BJ (cell line): Measurements from ENCODE around the gene PCBP3. TPM values are rescaled to one million over a fixed set of nuclear protein-coding genes. Genes with fewer than 3 reads are reported as not detected.
A peak's percentile ranks its signal among the peaks of the same experiment; 100 is the strongest.

Experiments
- CTCF ChIA-PET: fragments of 350-600 bp; formaldehyde crosslinking; extraction: SDS; loops from one replicate; lab custom pipeline; 2021; ENCODE audit warnings: antibody characterized with exemption, inconsistent platforms; lab: Yijun Ruan, JAX
- POLR2A ChIA-PET: fragments of 300-600 bp; sonication (Branson Sonifier 250); formaldehyde crosslinking; extraction: SDS; loops from one replicate; lab custom pipeline; 2021; ENCODE audit warnings: antibody characterized with exemption; lab: Charles Lee
- DNase-seq: peaks from one replicate; pipeline ENCODE4 v3.0.0-alpha.2; 2011; ENCODE audit warnings: low read depth
- H3K27me3 ChIP-seq: 2 replicates; pipeline ENCODE4 v1.6.0; 2011; ENCODE audit warnings: low read length; ENCODE audit not compliant: control insufficient read depth, insufficient read depth
- H3K36me3 ChIP-seq: 2 replicates; pipeline ENCODE4 v1.5.1; 2011; ENCODE audit warnings: low read length; ENCODE audit not compliant: control insufficient read depth, insufficient read depth
- H3K4me3 ChIP-seq: 2 replicates; pipeline ENCODE4 v1.5.1; 2011; ENCODE audit warnings: low read depth, mild to moderate bottlenecking, control low read depth, low read length
- polyA plus RNA-seq: library from polyadenylated mRNA; depleted of rRNA; stranded (reverse); fragments of >200 nt; gene quantifications from 2 replicates; pipeline ENCODE4 v1.2.3, GENCODE V29; 2011
- TF ChIP-seq, protein P1 (sequence below): IDR thresholded peaks from 2 replicates; pipeline ENCODE4 v1.5.1; 2011; ENCODE audit warnings: low read depth, mild to moderate bottlenecking, control low read depth, inconsistent platforms, low read length, moderate library complexity; ENCODE audit not compliant: insufficient read depth

PCBP3 gene
- polyA plus RNA-seq, 1 experiment: 2.1 TPM

DNA sequence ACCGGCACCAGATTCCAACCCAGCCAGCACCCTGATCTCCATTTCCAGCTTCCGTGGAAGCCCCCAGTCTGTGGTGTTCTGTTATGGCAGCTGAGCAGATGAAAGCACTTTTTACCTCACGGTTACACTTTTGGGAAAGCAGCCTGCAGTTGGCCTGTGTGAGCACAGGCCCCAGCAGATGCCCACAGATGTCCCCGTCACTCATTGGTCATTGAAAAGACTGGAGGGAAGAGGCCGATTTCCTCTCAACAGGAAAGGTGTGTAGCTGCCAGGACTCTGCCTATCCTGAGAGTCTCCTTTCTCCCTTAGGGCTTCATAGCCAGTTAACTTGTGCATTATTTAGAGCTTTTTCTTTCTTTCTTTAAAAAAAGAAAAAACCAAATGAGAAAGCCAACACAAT lies 123.0 kb downstream of the PCBP3 start:
- no peaks in the 10 kb centered on the region for H3K36me3 ChIP-seq
- TF ChIP-seq, protein P1, sequence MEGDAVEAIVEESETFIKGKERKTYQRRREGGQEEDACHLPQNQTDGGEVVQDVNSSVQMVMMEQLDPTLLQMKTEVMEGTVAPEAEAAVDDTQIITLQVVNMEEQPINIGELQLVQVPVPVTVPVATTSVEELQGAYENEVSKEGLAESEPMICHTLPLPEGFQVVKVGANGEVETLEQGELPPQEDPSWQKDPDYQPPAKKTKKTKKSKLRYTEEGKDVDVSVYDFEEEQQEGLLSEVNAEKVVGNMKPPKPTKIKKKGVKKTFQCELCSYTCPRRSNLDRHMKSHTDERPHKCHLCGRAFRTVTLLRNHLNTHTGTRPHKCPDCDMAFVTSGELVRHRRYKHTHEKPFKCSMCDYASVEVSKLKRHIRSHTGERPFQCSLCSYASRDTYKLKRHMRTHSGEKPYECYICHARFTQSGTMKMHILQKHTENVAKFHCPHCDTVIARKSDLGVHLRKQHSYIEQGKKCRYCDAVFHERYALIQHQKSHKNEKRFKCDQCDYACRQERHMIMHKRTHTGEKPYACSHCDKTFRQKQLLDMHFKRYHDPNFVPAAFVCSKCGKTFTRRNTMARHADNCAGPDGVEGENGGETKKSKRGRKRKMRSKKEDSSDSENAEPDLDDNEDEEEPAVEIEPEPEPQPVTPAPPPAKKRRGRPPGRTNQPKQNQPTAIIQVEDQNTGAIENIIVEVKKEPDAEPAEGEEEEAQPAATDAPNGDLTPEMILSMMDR: no peak
- ChIA-PET CTCF (interaction anchor here (0.8 kb wide), 1 partner anchor 9 kb away, joined by 3 read pairs; no protein-coding TSS in a partner anchor), POLR2A (no interaction called here)
- no peaks in the 10 kb centered on the region for H3K27me3 ChIP-seq
- DNase-seq: no peak
- H3K4me3 ChIP-seq: no peak overlapping the region

DNA sequence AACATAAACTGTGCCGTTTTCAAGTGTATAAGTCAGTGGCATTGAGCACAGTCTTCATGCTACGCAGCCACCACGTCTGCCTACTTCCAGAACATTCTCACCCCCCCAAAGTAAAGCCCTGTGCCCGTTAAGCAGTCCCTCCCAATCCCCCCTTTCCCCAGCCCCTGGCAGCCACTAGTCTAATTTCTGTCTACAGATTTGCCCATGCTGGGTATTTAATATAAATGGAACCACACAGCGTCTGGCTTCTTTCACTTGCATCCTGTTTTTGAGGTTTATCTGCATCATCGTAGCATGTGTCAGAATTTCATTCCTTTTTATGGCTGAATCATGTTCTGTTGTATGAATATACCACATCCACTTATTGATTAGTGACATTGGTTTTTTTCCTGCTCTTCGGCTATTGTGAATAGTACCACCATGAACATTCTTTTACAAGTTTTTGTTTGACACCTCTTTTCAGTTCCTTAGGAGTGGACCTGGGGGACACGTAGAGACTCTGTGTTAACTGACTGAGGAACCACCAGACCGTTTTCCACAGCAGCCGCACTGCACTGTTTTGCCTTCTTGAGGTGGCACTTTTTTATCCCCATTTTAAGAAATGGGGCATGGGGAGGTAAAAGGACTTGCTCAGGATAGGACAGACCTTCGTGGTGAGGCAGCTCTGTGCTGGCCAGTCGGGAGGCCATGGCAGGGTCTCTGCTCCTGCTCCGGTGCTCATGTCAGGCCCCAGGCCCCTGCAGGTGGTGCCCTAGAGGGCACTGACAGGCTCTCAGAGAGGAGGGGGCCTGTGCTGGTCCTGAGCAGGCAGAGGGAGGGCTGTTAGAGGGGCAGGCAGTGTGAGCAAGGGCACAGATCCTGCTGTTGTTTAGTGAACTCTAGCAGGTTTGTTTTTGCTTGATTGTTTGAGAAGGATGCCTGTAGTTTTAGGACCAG lies 123.8 kb downstream of the PCBP3 start:
- Histone ChIP-seq H3K36me3 (no peaks in the 10 kb centered on the region), H3K4me3 (no peak overlapping the region), H3K27me3 (no peaks in the 10 kb centered on the region)
- ChIA-PET POLR2A (no interaction called here), CTCF (interaction anchor here (0.8 kb wide), 1 partner anchor 10 kb away, joined by 3 read pairs; no protein-coding TSS in a partner anchor)
- DNase-seq: no peak
- TF ChIP-seq, protein P1: no peak

DNA sequence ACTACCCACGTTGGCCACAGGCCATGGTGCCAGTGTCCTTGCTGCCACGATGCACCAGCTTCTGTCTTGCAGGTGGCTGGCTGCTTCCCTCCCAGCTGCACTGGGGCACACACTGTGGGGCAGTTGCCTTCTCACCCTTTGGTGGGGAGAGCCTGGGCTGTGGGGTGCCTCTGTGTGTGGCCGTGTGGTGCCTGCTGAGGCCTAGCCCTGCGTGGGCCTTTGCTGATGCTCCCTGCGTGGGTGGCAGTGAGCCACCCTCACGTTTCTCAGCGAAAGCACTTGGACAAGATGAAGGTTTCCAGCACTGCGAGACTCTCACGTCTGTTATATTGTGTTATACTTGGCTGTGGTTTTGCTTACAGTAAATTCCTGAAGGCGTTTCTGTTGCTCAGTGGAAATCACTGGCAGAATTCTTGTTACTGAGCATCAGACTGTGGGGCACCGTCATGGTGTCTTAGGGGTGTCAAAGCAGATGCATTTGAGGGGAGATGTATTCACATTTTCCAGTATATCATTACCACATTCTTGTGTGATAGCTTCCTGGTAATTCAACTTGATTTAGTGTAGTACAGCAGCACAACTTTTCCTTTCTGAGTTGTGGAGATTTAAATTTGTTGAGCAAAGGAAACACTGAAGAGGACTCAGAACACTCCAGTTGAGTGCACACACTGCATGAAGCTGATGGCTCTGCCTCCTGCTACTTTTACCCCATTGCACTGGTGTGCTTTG lies 124.7 kb downstream of the PCBP3 start:
- TF ChIP-seq, protein P1: no peak
- H3K27me3 ChIP-seq: no peaks in the 10 kb centered on the region
- DNase-seq: no peak
- H3K36me3 ChIP-seq: no peaks in the 10 kb centered on the region
- no peak overlapping the region for H3K4me3 ChIP-seq
- ChIA-PET CTCF (no interaction called here), POLR2A (no interaction called here)

DNA sequence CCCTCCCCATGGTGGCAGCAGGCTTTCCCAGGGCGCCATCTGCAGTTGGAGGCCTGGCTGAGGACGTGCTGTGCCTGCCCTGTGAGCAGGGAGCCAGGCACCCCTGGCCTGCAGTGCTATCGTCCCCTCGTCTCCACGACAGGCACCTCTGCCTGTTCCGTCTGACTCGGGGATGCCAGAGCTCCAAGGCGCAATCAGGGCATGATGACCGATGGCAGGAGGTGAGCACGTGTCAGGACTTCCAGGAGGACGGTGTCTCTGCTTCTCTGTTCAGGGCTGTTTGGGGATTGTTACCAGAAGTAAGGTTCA lies 125.2 kb downstream of the PCBP3 start:
- no peak overlapping the region for H3K4me3 ChIP-seq
- no peaks in the 10 kb centered on the region for H3K27me3 ChIP-seq
- POLR2A ChIA-PET: no interaction called here
- DNase-seq: no peak
- TF ChIP-seq, protein P1: 0 out of 2 replicates have a peak, but pooled peaks have one; percentile 8
- CTCF ChIA-PET: no interaction called here
- H3K36me3 ChIP-seq: no peaks in the 10 kb centered on the region

DNA sequence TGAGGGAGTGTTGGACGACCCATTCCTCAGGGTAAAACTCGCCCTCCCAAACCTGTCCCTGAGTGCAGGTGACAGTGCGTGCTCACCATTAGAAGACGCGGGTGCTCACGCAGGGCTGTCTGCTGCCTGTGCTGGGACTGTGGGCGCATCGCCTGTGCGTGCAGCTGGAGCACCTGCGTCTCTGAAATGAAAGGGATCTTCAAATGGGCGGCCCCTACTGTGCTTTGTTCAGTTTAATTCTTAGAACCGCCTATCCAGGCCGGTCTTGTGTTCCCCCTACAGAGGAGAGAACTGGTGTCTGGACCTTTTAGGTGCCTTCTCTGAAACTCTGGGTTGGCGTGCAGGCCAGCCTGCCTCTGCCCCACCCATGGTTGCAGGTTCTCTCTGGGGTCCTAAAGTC lies 125.8 kb downstream of the PCBP3 start:
- POLR2A ChIA-PET: no interaction called here

More for the DNA sequence above, 125.8 kb downstream of the PCBP3 start:
- TF ChIP-seq, protein P1: no peak
- no peak for DNase-seq
- no peaks in the 10 kb centered on the region for H3K27me3 ChIP-seq
- CTCF ChIA-PET: no interaction called here
- no peak overlapping the region for H3K4me3 ChIP-seq
- no peaks in the 10 kb centered on the region for H3K36me3 ChIP-seq
